HG03097 (cell line): ENCODE results near the gene DPCD.
"Not testable (repeated sequence)": the region's sequence is repeated elsewhere in the genome, so short reads cannot be mapped to it uniquely, and the experiment has no call there.

Source experiments
- ATAC-seq: cut with Tn5 transposase; IDR thresholded peaks from one replicate; pipeline ENCODE4 v1.9.1; 2021; ENCODE audit not compliant: unreplicated experiment, low FRiP score

The DPCD gene

GRCh38 chr10:101579516-101579870 is 8.6 kb upstream of the DPCD start:
- no peak for ATAC-seq

- ATAC-seq: no peak
These were observed 7.4 kb upstream of the DPCD start for GRCh38 chr10:101580486-101581399.

GRCh38 chr10:101585841-101586240 is 2.3 kb upstream of the DPCD start:
- ATAC-seq: no peak

GRCh38 chr10:101588879-101589278 is 758 bp downstream of the DPCD start:
- ATAC-seq: no peak

GRCh38 chr10:101593331-101593730 is 5.2 kb downstream of the DPCD start:
- ATAC-seq: not testable (repeated sequence)

- no peak for ATAC-seq
These were observed 7.7 kb downstream of the DPCD start for GRCh38 chr10:101595591-101596433.

GRCh38 chr10:101597091-101597900 is 9.2 kb downstream of the DPCD start:
- no peak for ATAC-seq

GRCh38 chr10:101601541-101601940 is 13.4 kb downstream of the DPCD start:
- no peak for ATAC-seq

GRCh38 chr10:101602761-101603398 is 14.8 kb downstream of the DPCD start:
- no peak for ATAC-seq

GRCh38 chr10:101607124-101607523 is 19.0 kb downstream of the DPCD start:
- ATAC-seq: no peak

GRCh38 chr10:101609481-101609880 is 21.4 kb downstream of the DPCD start:
- no peak for ATAC-seq

- no peak for ATAC-seq
These were observed 23.2 kb downstream of the DPCD start for GRCh38 chr10:101611096-101611905.

- no peak for ATAC-seq
These were observed 24.0 kb downstream of the DPCD start for GRCh38 chr10:101612086-101612485.

GRCh38 chr10:101612872-101613271 is 24.8 kb downstream of the DPCD start:
- ATAC-seq: no peak

- no peak for ATAC-seq
These were observed 25.5 kb downstream of the DPCD start for GRCh38 chr10:101613646-101614045.

GRCh38 chr10:101614663-101615524 is 26.8 kb downstream of the DPCD start:
- no peak for ATAC-seq

GRCh38 chr10:101615525-101616116 is 27.5 kb downstream of the DPCD start:
- ATAC-seq: no peak

- no peak for ATAC-seq
These were observed 28.4 kb downstream of the DPCD start for GRCh38 chr10:101616415-101617101.
